Embryonic facial prominence (tissue), 1 donor: ENCODE results near the gene NARF.
"Not testable (repeated sequence)": the region's sequence is repeated elsewhere in the genome, so short reads cannot be mapped to it uniquely, and the experiment has no call there.

Experiments used
- DNase-seq: peaks from one replicate; pipeline ENCODE4 v3.0.0-alpha.2; 2016; ENCODE audit errors: extremely low spot score

NARF gene

GRCh38 chr17:82497483-82498405 is 39.2 kb downstream of the NARF start:
- DNase-seq, result no peak

GRCh38 chr17:82502207-82502606 is 43.7 kb downstream of the NARF start:
- DNase-seq, result no peak

- no peak for DNase-seq
Observed at GRCh38 chr17:82503094-82503727, 44.7 kb downstream of the NARF start.

- DNase-seq, result no peak
Observed at GRCh38 chr17:82503728-82504308, 45.3 kb downstream of the NARF start.

GRCh38 chr17:82505296-82505695 is 46.8 kb downstream of the NARF start:
- DNase-seq, result no peak

GRCh38 chr17:82506402-82506801 is 47.9 kb downstream of the NARF start:
- DNase-seq, result not testable (repeated sequence)

- no peak for DNase-seq
Observed at GRCh38 chr17:82507631-82508175, 49.2 kb downstream of the NARF start.

- DNase-seq, result not testable (repeated sequence)
Observed at GRCh38 chr17:82511642-82512041, 53.1 kb downstream of the NARF start.

GRCh38 chr17:82513864-82514263 is 55.3 kb downstream of the NARF start:
- DNase-seq, result not testable (repeated sequence)

GRCh38 chr17:82517230-82517865 is 58.8 kb downstream of the NARF start:
- no peak for DNase-seq

- peak; percentile 91 for DNase-seq
Observed at GRCh38 chr17:82518826-82519810, 60.6 kb downstream of the NARF start, which contains the start of gene FOXK2. FOXK2 (plus strand) TSS chr17:82519732; CDS start chr17:82519889, 157 bp downstream.

- no peak for DNase-seq
Observed at GRCh38 chr17:82519971-82520903, 61.7 kb downstream of the NARF start.

GRCh38 chr17:82524540-82524939 is 66.0 kb downstream of the NARF start:
- no peak for DNase-seq

GRCh38 chr17:82525712-82526111 is 67.2 kb downstream of the NARF start:
- DNase-seq, result no peak

- DNase-seq, result no peak
Observed at GRCh38 chr17:82527898-82528297, 69.4 kb downstream of the NARF start.

GRCh38 chr17:82528484-82529265 is 70.1 kb downstream of the NARF start:
- DNase-seq, result no peak

- DNase-seq, result no peak
Observed at GRCh38 chr17:82529914-82530300, 71.4 kb downstream of the NARF start.

- no peak for DNase-seq
Observed at GRCh38 chr17:82531431-82531881, 72.9 kb downstream of the NARF start.
